Esophagus squamous epithelium (tissue), 4 donors: ENCODE measurements around the gene ZDHHC19.

Source experiments
- CTCF ChIP-seq, 6 experiments: fragments of 450-650 bp in 4 of 6; fragments of 200-600 bp in 2 of 6; sonication (generic) in 2 of 6; IDR thresholded peaks; one replicate each; pipeline ENCODE4 v1.5.1; 2016 to 2019; ENCODE audit warnings: antibody characterized with exemption in 6 of 6, mild to moderate bottlenecking in 4 of 6, moderate library complexity in 4 of 6
- POLR2A ChIP-seq, 4 donors: fragments of 450-650 bp; IDR thresholded peaks; one replicate each; pipeline ENCODE4 v1.6.1; 2017; ENCODE audit warnings: antibody characterized with exemption in 4 of 4, mild to moderate bottlenecking in 4 of 4, moderate library complexity in 3 of 4

- TF ChIP-seq CTCF (IDR thresholded peaks at IDR 0.05): no peak
- TF ChIP-seq POLR2A (IDR thresholded peaks at IDR 0.05): no peak
These were observed 44.5 kb downstream of the ZDHHC19 start for GRCh38 chr3:196166741-196167140.
